ENCODE measurements around the gene EML4.
A peak's percentile ranks its signal among the peaks of the same experiment; 100 is the strongest.

The EML4 gene

DNA sequence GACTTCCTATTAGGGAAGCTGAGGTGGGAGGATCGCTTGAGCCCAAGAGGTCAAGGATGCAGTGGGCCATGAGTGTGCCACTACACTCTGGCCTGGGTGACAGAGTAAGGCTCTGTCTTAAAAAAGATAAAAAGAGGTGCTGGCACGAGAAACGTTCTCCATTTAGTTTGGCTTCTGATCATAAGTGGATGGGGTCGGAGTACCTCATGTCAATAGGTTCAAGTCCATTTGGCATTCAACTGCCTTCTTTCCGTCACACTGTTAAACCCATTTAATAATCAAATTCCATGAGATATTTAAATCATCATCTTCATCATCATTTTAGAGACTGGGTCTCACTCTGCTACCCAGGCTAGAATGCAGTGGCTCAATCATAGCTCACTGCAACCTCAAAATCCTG, 182.7 kb downstream of the EML4 start:
- TF ChIP-seq, protein P1, sequence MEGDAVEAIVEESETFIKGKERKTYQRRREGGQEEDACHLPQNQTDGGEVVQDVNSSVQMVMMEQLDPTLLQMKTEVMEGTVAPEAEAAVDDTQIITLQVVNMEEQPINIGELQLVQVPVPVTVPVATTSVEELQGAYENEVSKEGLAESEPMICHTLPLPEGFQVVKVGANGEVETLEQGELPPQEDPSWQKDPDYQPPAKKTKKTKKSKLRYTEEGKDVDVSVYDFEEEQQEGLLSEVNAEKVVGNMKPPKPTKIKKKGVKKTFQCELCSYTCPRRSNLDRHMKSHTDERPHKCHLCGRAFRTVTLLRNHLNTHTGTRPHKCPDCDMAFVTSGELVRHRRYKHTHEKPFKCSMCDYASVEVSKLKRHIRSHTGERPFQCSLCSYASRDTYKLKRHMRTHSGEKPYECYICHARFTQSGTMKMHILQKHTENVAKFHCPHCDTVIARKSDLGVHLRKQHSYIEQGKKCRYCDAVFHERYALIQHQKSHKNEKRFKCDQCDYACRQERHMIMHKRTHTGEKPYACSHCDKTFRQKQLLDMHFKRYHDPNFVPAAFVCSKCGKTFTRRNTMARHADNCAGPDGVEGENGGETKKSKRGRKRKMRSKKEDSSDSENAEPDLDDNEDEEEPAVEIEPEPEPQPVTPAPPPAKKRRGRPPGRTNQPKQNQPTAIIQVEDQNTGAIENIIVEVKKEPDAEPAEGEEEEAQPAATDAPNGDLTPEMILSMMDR (IDR thresholded peaks at IDR 0.05; ENCODE audit: low read depth, low read length, missing control alignments) = no peak
- no peak overlapping the region for H3K4me3 ChIP-seq (ENCODE audit: low read depth, low read length)
- DNase-seq (ENCODE audit: low read depth) = no peak

DNA sequence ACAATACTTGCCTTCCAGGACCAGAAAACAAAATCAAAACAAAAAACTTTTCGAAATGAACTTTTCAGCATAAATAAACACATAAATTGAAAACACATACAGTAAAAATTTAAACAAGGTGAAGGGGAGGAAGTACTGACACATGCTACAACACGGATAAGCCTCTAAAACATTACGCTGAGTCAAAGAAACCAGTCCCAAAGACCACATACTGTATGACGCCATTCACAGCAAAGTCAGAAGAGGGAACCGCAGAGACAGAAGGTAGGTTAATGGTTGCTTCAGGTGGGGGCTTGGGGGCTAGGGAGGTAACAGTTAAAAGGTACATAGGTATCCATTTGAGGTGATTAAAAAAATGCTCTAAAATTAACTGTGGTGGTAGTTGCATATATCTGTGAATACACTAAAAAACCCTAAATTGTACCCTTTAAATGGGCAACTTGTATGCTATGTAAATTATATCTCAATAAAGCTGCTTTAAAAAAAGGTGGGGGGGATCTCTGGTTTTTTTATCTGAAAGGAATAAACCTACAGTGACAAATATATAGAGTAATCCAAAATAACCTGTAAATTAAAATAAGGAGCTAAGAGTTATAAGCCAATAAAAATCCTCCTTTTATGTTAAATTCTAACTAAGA, 184.8 kb downstream of the EML4 start:
- DNase-seq (ENCODE audit: low read depth) = no peak
- TF ChIP-seq, protein P1 (IDR thresholded peaks at IDR 0.05; ENCODE audit: low read depth, low read length, missing control alignments) = no peak
- H3K4me3 ChIP-seq (ENCODE audit: low read depth, low read length) = no peak overlapping the region

DNA sequence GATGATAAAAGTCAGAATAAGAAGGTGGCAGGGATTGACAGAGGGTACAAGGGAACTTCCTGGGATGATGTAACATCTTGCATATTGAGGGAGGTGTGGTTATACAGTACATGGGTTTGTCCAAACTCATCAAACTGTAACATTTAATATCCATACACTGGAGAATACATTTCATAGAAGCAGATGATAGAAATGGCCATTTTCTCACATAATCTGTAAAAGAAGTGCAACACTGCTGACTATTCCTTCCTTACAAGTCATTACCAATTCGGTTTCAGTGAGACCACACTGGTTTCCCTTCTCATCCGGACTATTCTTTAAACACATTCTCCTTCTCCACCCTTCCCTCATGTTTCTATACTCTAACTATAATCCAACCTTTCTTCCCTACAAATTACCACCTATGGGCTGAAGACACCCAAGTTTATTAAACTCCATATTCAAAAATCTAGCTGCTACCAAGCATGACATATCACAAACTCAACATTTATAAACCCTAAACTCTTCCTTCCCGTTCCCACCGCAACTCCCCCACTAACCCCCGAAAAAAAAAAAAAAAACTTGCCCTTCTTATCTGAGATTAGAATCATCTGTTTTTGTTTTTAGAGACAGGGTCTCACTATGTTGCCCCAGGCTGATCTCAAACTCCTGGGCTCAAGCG, 190.3 kb downstream of the EML4 start:
- DNase-seq (ENCODE audit: low read depth) = no peak
- TF ChIP-seq, protein P1 (IDR thresholded peaks at IDR 0.05; ENCODE audit: low read depth, low read length, missing control alignments) = no peak

DNA sequence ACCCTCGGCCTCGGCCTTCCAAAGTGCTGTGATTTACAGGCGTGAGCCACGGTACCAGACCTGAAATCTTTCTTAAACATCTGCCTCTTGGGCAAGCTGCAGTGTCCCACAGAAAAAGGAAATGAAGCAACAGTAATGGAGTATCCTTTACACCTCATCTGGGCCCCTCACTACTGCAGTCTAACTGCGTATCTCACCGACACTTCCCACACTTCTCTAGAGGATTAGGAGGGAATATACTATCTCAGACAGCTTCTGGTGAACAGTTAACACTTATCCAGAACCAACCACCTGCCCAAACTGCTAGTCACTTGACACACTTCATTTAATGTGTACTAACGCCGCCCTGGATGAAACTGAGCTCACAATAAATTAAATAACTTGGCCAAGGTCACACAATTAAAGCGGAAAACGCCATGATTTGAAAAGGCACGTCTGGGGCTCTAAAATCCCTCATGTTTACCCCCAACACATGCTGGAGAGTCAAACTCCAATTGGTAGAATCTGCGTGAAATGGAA, 190.9 kb downstream of the EML4 start:
- TF ChIP-seq, protein P1 (IDR thresholded peaks at IDR 0.05; ENCODE audit: low read depth, low read length, missing control alignments) = no peak
- no peak for DNase-seq (ENCODE audit: low read depth)
- peak overlapping the region; percentile 65 for H3K4me3 ChIP-seq (ENCODE audit: low read depth, low read length)

More for the DNA sequence above, 190.3 kb downstream of the EML4 start:
- peak overlapping the region; percentile 65 for H3K4me3 ChIP-seq (ENCODE audit: low read depth, low read length)

DNA sequence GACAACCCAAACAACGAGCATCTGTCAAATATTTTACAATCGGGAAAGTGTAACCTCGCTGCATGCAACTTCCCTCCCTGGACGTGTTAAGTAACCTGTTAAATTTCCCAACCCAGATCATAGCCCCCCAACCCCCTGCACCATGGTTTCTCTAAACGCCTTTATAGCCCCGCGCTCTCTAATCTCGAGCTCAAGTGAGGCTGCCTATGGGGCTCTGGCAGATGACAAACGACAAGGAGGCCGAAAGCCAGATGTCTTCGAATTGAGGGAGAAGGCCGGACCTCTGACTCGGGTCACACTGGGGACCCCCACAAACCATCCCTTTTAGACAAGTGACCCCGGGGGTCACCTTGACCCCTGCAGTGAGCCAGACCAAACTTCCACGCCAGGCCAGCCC, 191.3 kb downstream of the EML4 start:
- DNase-seq (ENCODE audit: low read depth) = no peak

DNA sequence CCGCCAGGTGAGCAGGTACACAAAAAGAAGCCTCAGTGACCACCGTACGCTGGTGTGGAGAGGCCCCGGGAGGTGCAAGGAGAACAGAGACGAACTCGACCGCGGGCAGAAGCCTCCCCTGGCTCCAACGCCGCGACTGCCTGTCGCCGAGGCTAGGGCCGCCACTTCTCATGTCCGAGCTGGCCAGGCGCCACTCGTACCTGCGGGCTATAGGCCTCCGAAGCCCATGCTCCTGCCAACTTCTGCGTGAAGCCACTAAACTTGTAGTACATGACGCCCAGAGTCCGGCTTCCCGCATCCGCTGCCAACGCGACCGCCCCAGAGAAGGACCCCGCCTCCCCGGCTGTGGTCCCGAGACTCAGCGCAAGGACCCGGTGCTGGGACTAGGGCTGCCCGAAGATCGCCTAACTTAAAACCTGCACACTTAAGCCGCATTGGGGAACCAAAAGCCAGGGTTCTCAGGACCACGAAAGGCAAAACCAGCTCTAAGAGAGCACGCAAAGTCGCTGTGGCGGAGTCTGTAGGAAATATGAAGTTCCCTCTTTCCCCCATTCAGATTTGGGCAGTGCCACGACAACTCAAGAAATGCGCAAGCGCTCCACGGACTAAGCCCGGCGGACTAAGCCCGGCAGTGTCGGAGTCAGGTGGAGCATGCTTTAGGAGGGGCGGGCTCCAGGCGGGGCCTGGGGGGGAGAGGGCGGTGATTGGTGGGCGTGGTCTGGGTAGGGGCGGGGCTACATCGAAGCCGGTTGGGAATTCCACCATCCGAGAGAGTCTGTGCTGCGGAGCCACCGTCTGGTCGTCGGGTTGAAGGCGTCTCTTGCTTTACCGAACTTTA, 192.0 kb downstream of the EML4 start, which contains the start of gene COX7A2L:
COX7A2L (minus strand) TSS at position 328 of the 838 bp plus-strand sequence; CDS start at position 272, 56 bp downstream.
- H3K4me3 ChIP-seq (ENCODE audit: low read depth, low read length) = peak within 1 kb of the TSS; percentile 65
- TF ChIP-seq, protein P1 (IDR thresholded peaks at IDR 0.05; ENCODE audit: low read depth, low read length, missing control alignments) = peak; percentile 9
- DNase-seq (ENCODE audit: low read depth) = peak; percentile 88

More for the DNA sequence above, 191.3 kb downstream of the EML4 start:
- H3K4me3 ChIP-seq (ENCODE audit: low read depth, low read length) = peak overlapping the region; percentile 65
- TF ChIP-seq, protein P1 (IDR thresholded peaks at IDR 0.05; ENCODE audit: low read depth, low read length, missing control alignments) = no peak
